H9 (cell line): Measurements from ENCODE around the gene C2orf81. TPM values are rescaled to one million over a fixed set of nuclear protein-coding genes. Genes with fewer than 3 reads are reported as not detected.

Experiments
- DNase-seq: peaks from one replicate; pipeline ENCODE4 v3.0.0-alpha.2; 2017
- H2AFZ ChIP-seq: one replicate; pipeline ENCODE4 v1.6.1; 2013; ENCODE audit warnings: mild to moderate bottlenecking, low read length, control low read depth, moderate library complexity
- H2AK5ac ChIP-seq: 2 replicates; pipeline ENCODE4 v1.6.1; 2013; ENCODE audit warnings: low read length, control low read depth, mixed read lengths; ENCODE audit not compliant: insufficient read length
- H2BK120ac ChIP-seq: one replicate; pipeline ENCODE4 v1.6.1; 2013; ENCODE audit warnings: low read depth, mild to moderate bottlenecking, low read length, control low read depth, inconsistent platforms; ENCODE audit not compliant: poor library complexity, severe bottlenecking
- H2BK12ac ChIP-seq: 2 replicates; pipeline ENCODE4 v1.6.1; 2013; ENCODE audit warnings: low read length, control low read depth, mixed read lengths, low read depth; ENCODE audit not compliant: insufficient read length
- H2BK15ac ChIP-seq: 2 replicates; pipeline ENCODE4 v1.6.1; 2013; ENCODE audit warnings: low read depth, low read length, control low read depth
- H2BK20ac ChIP-seq: one replicate; pipeline ENCODE4 v1.6.1; 2013; ENCODE audit warnings: low read depth, mild to moderate bottlenecking, low read length, control low read depth, inconsistent platforms; ENCODE audit not compliant: poor library complexity, severe bottlenecking
- H2BK5ac ChIP-seq: 2 replicates; pipeline ENCODE4 v1.6.1; 2013; ENCODE audit warnings: low read length, control low read depth, mixed read lengths; ENCODE audit not compliant: insufficient read length
- H3K14ac ChIP-seq: 2 replicates; pipeline ENCODE4 v1.6.1; 2013; ENCODE audit warnings: low read length, control low read depth; ENCODE audit not compliant: insufficient read depth
- H3K18ac ChIP-seq: 2 replicates; pipeline ENCODE4 v1.6.1; 2013; ENCODE audit warnings: low read depth, mild to moderate bottlenecking, mixed read lengths, low read length, control low read depth; ENCODE audit not compliant: insufficient read length
- H3K23ac ChIP-seq: 2 replicates; pipeline ENCODE4 v1.6.1; 2013; ENCODE audit warnings: low read length, control low read depth, mixed read lengths, low read depth; ENCODE audit not compliant: insufficient read length
- H3K23me2 ChIP-seq: 2 replicates; pipeline ENCODE4 v1.6.1; 2013; ENCODE audit warnings: low read depth, mild to moderate bottlenecking, mixed read lengths, low read length, control low read depth; ENCODE audit not compliant: insufficient read length, poor library complexity, severe bottlenecking
- H3K27ac ChIP-seq: 2 replicates; pipeline ENCODE4 v1.5.1; 2013; ENCODE audit warnings: low read length, control low read depth, mixed read lengths, low read depth; ENCODE audit not compliant: insufficient read length
- H3K27me3 ChIP-seq: 2 replicates; pipeline ENCODE4 v1.6.1; 2013; ENCODE audit warnings: low read length, control low read depth, inconsistent platforms; ENCODE audit not compliant: insufficient read depth
- H3K4ac ChIP-seq: 2 replicates; pipeline ENCODE4 v1.6.1; 2013; ENCODE audit warnings: low read depth, mild to moderate bottlenecking, control low read depth, inconsistent platforms, low read length, moderate library complexity
- H3K4me1 ChIP-seq: 2 replicates; pipeline ENCODE4 v1.6.1; 2013; ENCODE audit warnings: low read length, control low read depth, inconsistent platforms; ENCODE audit not compliant: insufficient read depth
- H3K4me2 ChIP-seq: 2 replicates; pipeline ENCODE4 v1.6.1; 2013; ENCODE audit warnings: low read length, control low read depth, mixed read lengths; ENCODE audit not compliant: insufficient read length, insufficient read depth
- H3K56ac ChIP-seq: 2 replicates; pipeline ENCODE4 v1.6.1; 2013; ENCODE audit warnings: low read depth, mild to moderate bottlenecking, mixed read lengths, low read length, control low read depth; ENCODE audit not compliant: insufficient read length
- H3K79me1 ChIP-seq: 2 replicates; pipeline ENCODE4 v1.6.1; 2013; ENCODE audit warnings: low read depth, mild to moderate bottlenecking, moderate library complexity, low read length, control low read depth, inconsistent platforms; ENCODE audit not compliant: insufficient read depth, poor library complexity, severe bottlenecking
- H3K79me2 ChIP-seq: 2 replicates; pipeline ENCODE4 v1.6.1; 2013; ENCODE audit warnings: low read length, control low read depth, inconsistent platforms; ENCODE audit not compliant: insufficient read depth
- H3K9ac ChIP-seq: 2 replicates; pipeline ENCODE4 v1.6.1; 2013; ENCODE audit warnings: low read length, control low read depth, mixed read lengths; ENCODE audit not compliant: insufficient read length; ENCODE audit errors: extremely low read depth
- H3K9me3 ChIP-seq: one replicate; pipeline ENCODE4 v1.6.1; 2013; ENCODE audit warnings: low read depth, low read length, inconsistent platforms; ENCODE audit not compliant: control insufficient read depth
- H3T11ph ChIP-seq: one replicate; pipeline ENCODE4 v1.6.1; 2013; ENCODE audit warnings: mild to moderate bottlenecking, low read length, control low read depth, inconsistent platforms
- H4K20me1 ChIP-seq: one replicate; pipeline ENCODE4 v1.6.1; 2013; ENCODE audit not compliant: control insufficient read depth, insufficient read length, insufficient read depth
- H4K5ac ChIP-seq: 2 replicates; pipeline ENCODE4 v1.6.1; 2013; ENCODE audit warnings: low read depth, mild to moderate bottlenecking, mixed read lengths, low read length, control low read depth; ENCODE audit not compliant: insufficient read length
- H4K8ac ChIP-seq: replicated peaks from 2 replicates; pipeline ENCODE4 v1.6.1; 2013; ENCODE audit warnings: low read length, control low read depth, mixed read lengths, low read depth; ENCODE audit not compliant: insufficient read length
- H4K91ac ChIP-seq: 2 replicates; pipeline ENCODE4 v1.6.1; 2013; ENCODE audit warnings: low read depth, mild to moderate bottlenecking, moderate library complexity, mixed read lengths, low read length, control low read depth; ENCODE audit not compliant: insufficient read length
- H3K27ac Mint-ChIP-seq, 3 experiments: 2 replicates in 2 of 3; 3 replicates in 1 of 3; pipeline ENCODE4 v1.8.0; 2020 to 2021; ENCODE audit warnings: mixed read lengths in 3 of 3, mild to moderate bottlenecking in 1 of 3, moderate library complexity in 1 of 3
- H3K27me3 Mint-ChIP-seq: 2 replicates; pipeline ENCODE4 v1.8.0; 2021; ENCODE audit warnings: low read depth, mild to moderate bottlenecking, moderate library complexity, mixed read lengths
- H3K36me3 Mint-ChIP-seq, 3 experiments: 2 replicates in 2 of 3; 3 replicates in 1 of 3; pipeline ENCODE4 v1.8.0; 2020 to 2021; ENCODE audit warnings: low read depth in 3 of 3, mixed read lengths in 3 of 3; ENCODE audit not compliant: insufficient read depth in 1 of 3
- H3K4me1 Mint-ChIP-seq, 2 experiments: 2 replicates each; pipeline ENCODE4 v1.8.0; 2020; ENCODE audit warnings: mixed read lengths in 2 of 2
- H3K4me3 Mint-ChIP-seq, 2 experiments: 2 replicates in 1 of 2; 3 replicates in 1 of 2; pipeline ENCODE4 v1.8.0; 2020 to 2021; ENCODE audit warnings: mild to moderate bottlenecking in 2 of 2, mixed read lengths in 2 of 2, moderate library complexity in 1 of 2
- H3K9me3 Mint-ChIP-seq, 2 experiments: 2 replicates in 1 of 2; 3 replicates in 1 of 2; pipeline ENCODE4 v1.8.0; 2020; ENCODE audit warnings: mild to moderate bottlenecking in 2 of 2, mixed read lengths in 2 of 2, moderate library complexity in 1 of 2
- CTCF ChIP-seq: fragments of 200-600 bp; sonication (generic); conservative IDR thresholded peaks from 3 replicates; pipeline ENCODE4 v1.8.0; 2021; ENCODE audit warnings: antibody characterized with exemption, mild to moderate bottlenecking
- total RNA-seq: library from RNA; stranded (reverse); gene quantifications from 2 replicates; pipeline ENCODE4 v1.2.1, GENCODE V29; 2021

The C2orf81 gene
- total RNA-seq, 1 experiment from 2014 or later, result 3.5 TPM

- Histone ChIP-seq H2AK5ac (no peak overlapping the region), H3K4ac (no peak overlapping the region), H3K4me2 (no peak overlapping the region), H3K9ac (no peak overlapping the region), H3K56ac (no peak overlapping the region), H3T11ph (no peak overlapping the region), H2BK12ac (no peak overlapping the region), H3K4me1 (no peaks in the 10 kb centered on the region), H3K79me1 (no peaks in the 10 kb centered on the region), H3K79me2 (no peaks in the 10 kb centered on the region), H4K91ac (no peak overlapping the region), H2BK5ac (no peak overlapping the region), H4K20me1 (no peaks in the 10 kb centered on the region), H3K18ac (no peak overlapping the region), H4K5ac (no peak overlapping the region), H3K9me3 (no peaks in the 10 kb centered on the region), H3K27me3 (no peaks in the 10 kb centered on the region), H2BK20ac (no peak overlapping the region), H4K8ac (no peak overlapping the region), H3K27ac (no peak overlapping the region), H2AFZ (no peak overlapping the region), H3K23ac (no peak overlapping the region), H2BK120ac (no peak overlapping the region), H3K14ac (no peak overlapping the region), H3K23me2 (no peaks in the 10 kb centered on the region), H2BK15ac (no peak overlapping the region)
- DNase-seq, result no peak
- no peaks in the 10 kb centered on the region for H3K4me1 Mint-ChIP-seq
- H3K9me3 Mint-ChIP-seq, result no peaks in the 10 kb centered on the region
- no peak for TF ChIP-seq CTCF
- no peak overlapping the region for H3K4me3 Mint-ChIP-seq
- no peaks in the 10 kb centered on the region for H3K36me3 Mint-ChIP-seq
- H3K27me3 Mint-ChIP-seq, result peaks cover 17% of the 10 kb centered on the region
- no peak overlapping the region for H3K27ac Mint-ChIP-seq
Observed at GRCh38 chr2:74406035-74406434, 15.4 kb downstream of the C2orf81 start.
